Activated T-cell treated with anti-CD3 and anti-CD28 coated beads for 1 hour (primary cell): ENCODE results near the gene CRADD.
"Not testable (repeated sequence)": the region's sequence is repeated elsewhere in the genome, so short reads cannot be mapped to it uniquely, and the experiment has no call there.

Source experiments
- DNase-seq: peaks from one replicate; pipeline ENCODE4 v3.0.0-alpha.2; 2020; ENCODE audit warnings: low read depth

Gene CRADD

GRCh38 chr12:93844164-93844784 lies 167.1 kb downstream of the CRADD start:
- DNase-seq: no peak

DNA sequence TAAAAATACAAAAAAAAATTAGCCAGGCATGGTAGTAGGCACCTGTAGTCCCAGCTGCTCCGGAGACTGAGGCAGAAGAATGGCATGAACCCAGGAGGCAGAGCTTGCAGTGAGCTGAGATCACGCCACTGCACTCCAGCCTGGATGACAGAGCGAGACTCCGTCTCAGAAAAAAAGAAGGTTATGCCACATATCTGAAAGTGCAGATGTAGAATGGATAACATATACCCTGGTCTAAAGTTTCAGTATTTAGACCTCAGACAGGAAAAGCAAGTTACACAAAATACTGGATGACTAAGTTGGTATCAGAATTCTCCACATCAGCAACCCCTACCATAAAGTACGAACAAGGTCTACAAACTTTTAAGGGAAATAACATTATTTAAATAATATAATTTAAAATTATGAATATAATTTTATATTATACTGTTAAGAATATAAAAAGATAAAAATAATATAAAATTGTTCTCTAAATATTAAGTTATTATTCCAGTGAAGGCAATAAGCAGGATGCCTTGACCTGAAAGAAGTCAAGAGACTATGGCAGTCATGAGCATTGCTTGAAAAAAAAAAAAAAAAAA lies 169.9 kb downstream of the CRADD start:
- DNase-seq: no peak

- DNase-seq: no peak
These were observed 170.6 kb downstream of the CRADD start for GRCh38 chr12:93847517-93848474.

GRCh38 chr12:93848523-93849101 lies 171.4 kb downstream of the CRADD start:
- DNase-seq: no peak

DNA sequence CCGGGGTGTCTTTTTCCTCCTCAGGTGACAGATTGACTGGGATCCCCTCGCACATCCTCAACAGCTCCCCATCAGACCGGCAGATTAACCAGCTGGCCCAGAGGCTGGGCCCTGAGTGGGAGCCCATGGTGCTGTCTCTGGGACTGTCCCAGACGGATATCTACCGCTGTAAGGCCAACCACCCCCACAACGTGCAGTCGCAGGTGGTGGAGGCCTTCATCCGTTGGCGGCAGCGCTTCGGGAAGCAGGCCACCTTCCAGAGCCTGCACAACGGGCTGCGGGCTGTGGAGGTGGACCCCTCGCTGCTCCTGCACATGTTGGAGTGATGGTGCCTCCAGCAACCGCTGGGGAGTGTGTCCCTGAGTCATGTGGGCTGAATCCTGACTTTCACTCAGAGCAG lies 172.8 kb downstream of the CRADD start:
- DNase-seq: no peak

GRCh38 chr12:93850481-93851256 lies 173.5 kb downstream of the CRADD start:
- no peak for DNase-seq

DNA sequence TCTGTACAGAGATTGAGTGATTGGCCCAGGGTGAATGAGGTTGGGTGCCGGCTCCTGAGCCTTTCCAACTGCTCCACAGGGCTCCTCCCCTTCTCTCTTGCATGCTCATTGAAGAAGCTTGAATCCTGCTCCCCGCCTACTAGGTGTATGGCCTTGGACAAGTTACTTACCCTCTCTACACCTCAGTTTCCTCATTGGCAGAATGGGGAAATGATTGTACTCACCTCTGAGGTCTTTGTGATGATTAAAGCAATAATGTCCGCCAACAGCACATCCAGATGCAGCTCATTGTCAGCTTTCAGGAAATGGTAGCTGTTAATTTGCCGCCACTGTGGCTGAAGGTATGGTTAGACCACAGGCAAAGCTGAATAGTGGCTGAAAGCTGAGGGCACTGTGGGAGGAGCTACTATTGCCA lies 174.1 kb downstream of the CRADD start:
- DNase-seq: no peak

- no peak for DNase-seq
These were observed 175.0 kb downstream of the CRADD start for GRCh38 chr12:93852173-93852591.

- DNase-seq: no peak
These were observed 176.7 kb downstream of the CRADD start for GRCh38 chr12:93853698-93854478.

GRCh38 chr12:93855261-93855660 lies 178.1 kb downstream of the CRADD start:
- no peak for DNase-seq

- no peak for DNase-seq
These were observed 179.4 kb downstream of the CRADD start for GRCh38 chr12:93856611-93857010.

GRCh38 chr12:93857279-93857938 lies 180.2 kb downstream of the CRADD start:
- no peak for DNase-seq

DNA sequence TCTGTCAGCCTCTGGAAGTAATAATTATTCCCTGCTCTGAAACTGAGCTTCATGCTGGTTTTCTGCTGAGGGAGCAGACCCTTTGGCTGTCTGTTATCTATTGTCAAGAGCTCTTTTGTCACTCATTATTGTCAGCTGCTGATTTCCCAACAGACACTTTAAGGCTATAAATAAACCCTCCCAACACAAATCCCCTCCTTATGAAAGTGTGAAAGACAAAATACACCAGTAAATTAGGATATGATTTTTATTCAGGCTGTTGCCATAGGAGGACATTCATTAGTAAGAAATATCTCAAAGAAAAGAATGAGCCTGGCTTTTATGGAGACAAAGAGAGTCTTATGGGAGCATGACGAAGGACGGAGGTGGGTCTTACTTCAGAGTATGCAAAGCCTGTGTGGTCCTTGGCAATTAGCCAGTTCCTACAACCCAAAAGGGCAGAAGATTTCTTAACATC lies 180.8 kb downstream of the CRADD start:
- DNase-seq: no peak

GRCh38 chr12:93860668-93861373 lies 183.6 kb downstream of the CRADD start:
- no peak for DNase-seq

- no peak for DNase-seq
These were observed 185.2 kb downstream of the CRADD start for GRCh38 chr12:93862424-93862823.

GRCh38 chr12:93865751-93866150 lies 188.6 kb downstream of the CRADD start:
- DNase-seq: no peak

- DNase-seq: no peak
These were observed 191.6 kb downstream of the CRADD start for GRCh38 chr12:93868771-93869170.

- DNase-seq: no peak
These were observed 193.0 kb downstream of the CRADD start for GRCh38 chr12:93870020-93870795.

DNA sequence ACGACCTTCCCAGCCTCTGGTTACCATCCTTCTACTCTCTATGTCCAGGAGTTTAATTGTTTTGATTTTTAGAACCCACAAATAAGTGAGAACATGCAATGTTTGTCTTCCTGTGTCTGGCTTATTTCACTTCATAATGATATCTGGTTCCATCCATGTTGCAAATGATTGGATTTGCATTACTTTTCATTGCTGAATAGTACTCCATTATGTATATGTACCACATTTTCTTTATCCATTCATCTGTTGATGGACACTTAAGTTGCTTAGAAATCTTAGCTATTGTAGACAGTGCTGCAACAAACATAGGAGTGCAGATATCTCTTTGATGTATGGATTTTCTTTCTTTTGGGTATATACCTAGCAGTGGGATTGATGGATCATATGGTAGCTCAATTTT lies 194.4 kb downstream of the CRADD start:
- not testable (repeated sequence) for DNase-seq
